Mucosa of descending colon (tissue), 3 donors: ENCODE data around the gene CCDC146. TPM values are rescaled to one million over a fixed set of nuclear protein-coding genes. Genes with fewer than 3 reads are reported as not detected.

Experiments
- ATAC-seq: fragments of 200-7000 bp; cut with Tn5 transposase; one replicate; pipeline ENCODE4 v1.9.1; 2020; ENCODE audit warnings: mild to moderate bottlenecking, moderate library complexity
- DNase-seq, 3 donors: peaks; one replicate each; pipeline ENCODE4 v3.0.0-alpha.2; 2020
- H3K36me3 ChIP-seq: fragments of 200-600 bp; one replicate; pipeline ENCODE4 v1.8.0; 2021; ENCODE audit warnings: low read depth, mild to moderate bottlenecking
- H3K4me1 ChIP-seq: fragments of 200-600 bp; one replicate; pipeline ENCODE4 v1.8.0; 2021; ENCODE audit warnings: low read depth, mild to moderate bottlenecking
- H3K4me3 ChIP-seq: fragments of 200-600 bp; one replicate; pipeline ENCODE4 v1.8.0; 2021; ENCODE audit warnings: mild to moderate bottlenecking
- H3K9me3 ChIP-seq: fragments of 200-600 bp; one replicate; pipeline ENCODE4 v1.8.0; 2021; ENCODE audit warnings: mild to moderate bottlenecking
- intact Hi-C, 2 donors: fragments of 100-400 bp; cut with DNase I in 1 of 2; cut with micrococcal nuclease in 1 of 2; formaldehyde crosslinking; loops; one replicate each; pipeline versions ENCODE4 v1.11.0 to v1.11.1; 2022; cut with DNase I, micrococcal nuclease
- total RNA-seq, 3 donors: library from RNA; stranded (reverse); fragmentation: NEBNext Ultra II Directional in 2 of 3; extraction: Animal tissue kit (Norgen Biotek cat#: 25700) in 2 of 3; gene quantifications; one replicate each; pipeline versions ENCODE4 v1.2.1 to v1.2.4, GENCODE V29; 2021 to 2023
- TF ChIP-seq, protein P1 (sequence below): fragments of 200-600 bp; IDR thresholded peaks from one replicate; pipeline ENCODE4 v1.8.0; 2022; ENCODE audit warnings: antibody characterized with exemption, mild to moderate bottlenecking
- donor health status: DM: no; HTN: no; CAD: no; lungs with moderate emphysema.
- donor health status: DM: no; HTN: no; CAD: no.
- donor health status: DM: no; HTN: yes; CAD: no.

The CCDC146 gene
- total RNA-seq, 3 donors from 2014 or later, result 7.5 to 20.5 (median 13.3) TPM

GRCh38 chr7:77188731-77189437 lies 66.5 kb downstream of the CCDC146 start:
- ATAC-seq (peak; percentile 36), DNase-seq (no peak)
- H3K4me3 ChIP-seq, result no peak overlapping the region
- H3K4me1 ChIP-seq, result no peaks in the 10 kb centered on the region
- intact Hi-C loops, result no loop called here
- no peaks in the 10 kb centered on the region for H3K36me3 ChIP-seq
- TF ChIP-seq, protein P1, sequence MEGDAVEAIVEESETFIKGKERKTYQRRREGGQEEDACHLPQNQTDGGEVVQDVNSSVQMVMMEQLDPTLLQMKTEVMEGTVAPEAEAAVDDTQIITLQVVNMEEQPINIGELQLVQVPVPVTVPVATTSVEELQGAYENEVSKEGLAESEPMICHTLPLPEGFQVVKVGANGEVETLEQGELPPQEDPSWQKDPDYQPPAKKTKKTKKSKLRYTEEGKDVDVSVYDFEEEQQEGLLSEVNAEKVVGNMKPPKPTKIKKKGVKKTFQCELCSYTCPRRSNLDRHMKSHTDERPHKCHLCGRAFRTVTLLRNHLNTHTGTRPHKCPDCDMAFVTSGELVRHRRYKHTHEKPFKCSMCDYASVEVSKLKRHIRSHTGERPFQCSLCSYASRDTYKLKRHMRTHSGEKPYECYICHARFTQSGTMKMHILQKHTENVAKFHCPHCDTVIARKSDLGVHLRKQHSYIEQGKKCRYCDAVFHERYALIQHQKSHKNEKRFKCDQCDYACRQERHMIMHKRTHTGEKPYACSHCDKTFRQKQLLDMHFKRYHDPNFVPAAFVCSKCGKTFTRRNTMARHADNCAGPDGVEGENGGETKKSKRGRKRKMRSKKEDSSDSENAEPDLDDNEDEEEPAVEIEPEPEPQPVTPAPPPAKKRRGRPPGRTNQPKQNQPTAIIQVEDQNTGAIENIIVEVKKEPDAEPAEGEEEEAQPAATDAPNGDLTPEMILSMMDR, result no peak
- no peaks in the 10 kb centered on the region for H3K9me3 ChIP-seq

GRCh38 chr7:77197141-77197540 lies 74.7 kb downstream of the CCDC146 start:
- intact Hi-C loops, result no loop called here
- Histone ChIP-seq H3K4me3 (no peak overlapping the region), H3K36me3 (no peaks in the 10 kb centered on the region), H3K4me1 (peaks cover 20% of the 10 kb centered on the region), H3K9me3 (no peaks in the 10 kb centered on the region)
- DNase-seq, result peak in 1 of 3 donors; percentile 72
- TF ChIP-seq, protein P1, result no peak
- peak; percentile 43 for ATAC-seq

DNA sequence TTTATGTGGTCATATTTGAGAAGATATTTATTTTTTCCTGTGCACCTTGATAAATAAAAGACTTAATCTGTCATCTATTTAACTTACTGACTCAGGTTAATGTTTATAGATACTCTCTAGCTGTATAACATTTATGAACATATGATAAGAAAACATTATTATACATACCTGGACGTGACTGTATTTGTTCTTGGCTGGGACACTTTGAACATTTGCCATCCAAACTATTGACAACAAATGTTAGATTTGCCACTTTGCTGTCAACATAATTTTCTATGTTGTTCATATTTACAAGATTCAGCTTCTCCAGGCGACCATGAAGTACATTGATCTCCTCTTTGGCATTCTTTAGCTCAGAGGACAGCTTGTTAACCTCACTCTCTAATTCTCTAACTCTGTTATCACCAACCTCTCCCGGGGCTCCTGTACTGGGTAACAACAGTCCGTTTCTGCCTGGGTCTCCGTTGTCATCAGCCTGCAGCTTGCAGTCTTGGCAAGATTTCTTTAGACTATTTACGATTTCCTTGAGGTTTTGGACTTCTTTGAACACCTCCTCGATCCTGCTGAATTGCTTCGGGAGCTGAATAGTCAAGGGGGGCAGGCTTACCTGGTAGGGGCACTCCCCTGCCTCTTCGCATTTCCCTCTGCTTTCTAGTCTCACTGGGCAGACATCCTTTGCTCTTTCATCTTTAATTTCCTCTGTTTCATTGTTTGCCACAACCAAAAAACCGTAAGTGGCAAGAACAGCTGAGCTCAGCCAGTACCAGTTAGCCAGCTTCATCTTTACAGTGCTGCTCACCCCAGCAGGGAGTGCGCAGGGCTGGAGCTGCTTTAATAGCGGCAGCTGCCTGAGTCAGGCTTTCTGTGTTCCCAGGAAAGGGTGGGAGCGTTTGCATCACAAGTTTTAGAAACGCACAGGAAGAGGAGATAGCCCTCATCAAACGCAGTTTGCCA lies 76.9 kb downstream of the CCDC146 start, which contains the start of gene FGL2:
TSS of gene FGL2 (minus strand) at position 807 of the 954 bp plus-strand sequence. CDS start at position 781, 26 bp downstream.
- ATAC-seq, result peak; percentile 83
- peaks cover 25% of the 10 kb centered on the region for H3K4me1 ChIP-seq
- no peaks in the 10 kb centered on the region for H3K36me3 ChIP-seq
- DNase-seq, result peak; percentile 69 to 76 (median 70)
- intact Hi-C loops, result no loop called here
- TF ChIP-seq, protein P1, result no peak
- H3K4me3 ChIP-seq, result no peak within 1 kb of the TSS
- no peaks in the 10 kb centered on the region for H3K9me3 ChIP-seq

DNA sequence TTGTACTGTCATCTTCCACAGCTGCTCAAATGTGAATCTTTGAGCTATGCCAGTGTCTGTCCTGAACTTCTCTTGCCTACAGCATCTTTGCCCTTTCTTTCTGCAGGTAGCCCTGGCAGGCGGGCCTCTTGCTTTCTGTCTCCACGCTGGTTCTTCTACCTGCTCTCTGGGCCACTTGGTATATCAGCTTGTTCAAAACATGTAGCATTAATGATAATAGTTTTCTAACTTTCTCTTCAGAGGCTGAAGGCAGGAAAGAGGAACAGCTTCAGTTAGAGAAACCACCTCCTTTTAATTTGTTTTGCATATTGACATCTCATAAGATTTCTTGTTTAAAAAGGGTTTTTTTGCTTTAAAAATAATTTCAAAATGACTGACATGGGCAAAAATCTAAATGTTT lies 78.1 kb downstream of the CCDC146 start:
- Histone ChIP-seq H3K36me3 (no peaks in the 10 kb centered on the region), H3K4me1 (peaks cover 25% of the 10 kb centered on the region), H3K4me3 (no peak overlapping the region), H3K9me3 (no peaks in the 10 kb centered on the region)
- DNase-seq (no peak), ATAC-seq (no peak)
- TF ChIP-seq, protein P1, result no peak
- intact Hi-C loops, result no loop called here

DNA sequence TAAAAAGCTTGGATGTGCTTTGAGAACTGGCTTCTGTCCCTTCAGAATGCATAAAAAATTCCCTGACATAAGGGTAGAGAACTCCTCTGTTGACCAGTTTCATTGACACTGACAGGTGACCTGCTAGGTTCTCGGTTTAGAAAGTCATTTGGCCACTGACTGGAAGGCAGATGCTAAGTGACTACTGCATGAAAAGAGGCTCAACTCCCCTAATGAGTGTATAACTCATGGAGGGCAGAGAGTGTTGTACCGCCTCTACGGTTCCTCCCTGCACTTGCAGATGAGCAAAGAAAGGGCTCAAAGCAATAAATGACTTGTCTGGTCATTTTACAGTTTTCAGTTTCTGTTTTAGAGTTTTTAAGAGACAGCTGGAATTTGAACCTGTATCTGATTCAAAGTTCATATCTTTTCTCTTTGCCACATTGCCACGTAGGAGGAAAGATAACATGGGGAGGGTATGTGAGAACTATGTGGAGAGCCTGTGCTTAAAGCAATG lies 80.1 kb downstream of the CCDC146 start:
- Histone ChIP-seq H3K4me1 (peaks cover 25% of the 10 kb centered on the region), H3K36me3 (no peaks in the 10 kb centered on the region), H3K4me3 (no peak overlapping the region), H3K9me3 (no peaks in the 10 kb centered on the region)
- intact Hi-C loops, result no loop called here
- DNase-seq (no peak), ATAC-seq (peak; percentile 63)
- TF ChIP-seq, protein P1, result no peak
